ENCODE measurements around the gene PHACTR1.

GRCh38 chr6:13077117-13077516, 360.6 kb downstream of the PHACTR1 start:
- TF ChIP-seq CTCF (IDR thresholded peaks at IDR 0.05; ENCODE audit: low read length) (no peak), EZH2 (IDR thresholded peaks at IDR 0.05; ENCODE audit: borderline replicate concordance, low read length) (no peak)

All from OCI-LY1 (cell line).